ENCODE results near the gene GNAZ. TPM values are rescaled to one million over a fixed set of nuclear protein-coding genes. Genes with fewer than 3 reads are reported as not detected.
"Not testable (repeated sequence)": the region's sequence is repeated elsewhere in the genome, so short reads cannot be mapped to it uniquely, and the experiment has no call there.

The GNAZ gene
- 13.7 TPM for total RNA-seq

GRCh38 chr22:23070418-23071229, at the start of gene GNAZ:
TSS of gene GNAZ (plus strand) at chr22:23070519. CDS start at chr22:23095696, 25,177 bp downstream.
- Histone ChIP-seq H3K4me3 (peak within 1 kb of the TSS; percentile 60 to 75), H3K27ac (no peak within 1 kb of the TSS), H3K36me3 (no peaks in the 10 kb centered on the region), H3K9me3 (no peaks in the 10 kb centered on the region), H3K4me1 (peaks cover 4 to 10% of the 10 kb centered on the region in 2 donors), H3K27me3 (no peaks in the 10 kb centered on the region)
- peak; percentile 4 to 64 for DNase-seq (ENCODE audit: low spot score in 2 of 2)
- no peak for TF ChIP-seq CTCF (IDR thresholded peaks at IDR 0.05)
- intact Hi-C loops (cut with DNase I) = loop anchor here (2.0 kb wide), 1 partner anchor 74 kb away; the partner anchor contains the start of gene RAB36

- no peaks in the 10 kb centered on the region for H3K27me3 ChIP-seq
- no peak for TF ChIP-seq CTCF (IDR thresholded peaks at IDR 0.05)
- no peaks in the 10 kb centered on the region for H3K36me3 ChIP-seq
- no peak overlapping the region for H3K27ac ChIP-seq
- no peak overlapping the region for H3K4me3 ChIP-seq
- H3K9me3 ChIP-seq = no peaks in the 10 kb centered on the region
- H3K4me1 ChIP-seq = no peaks in the 10 kb centered on the region
- DNase-seq (ENCODE audit: low spot score in 2 of 2) = no peak
- intact Hi-C loops (cut with DNase I) = no loop called here
Measured at GRCh38 chr22:23020659-23021293, 49.5 kb upstream of the GNAZ start.

GRCh38 chr22:23021660-23022353, 48.5 kb upstream of the GNAZ start:
- H3K36me3 ChIP-seq; H3K4me3 ChIP-seq; H3K27me3 ChIP-seq; H3K9me3 ChIP-seq; H3K4me1 ChIP-seq; H3K27ac ChIP-seq; intact Hi-C loops (cut with DNase I); DNase-seq (ENCODE audit: low spot score in 2 of 2): not testable (repeated sequence)

- no peaks in the 10 kb centered on the region for H3K36me3 ChIP-seq
- H3K4me1 ChIP-seq = no peaks in the 10 kb centered on the region
- no peak overlapping the region for H3K27ac ChIP-seq
- intact Hi-C loops (cut with DNase I) = no loop called here
- H3K9me3 ChIP-seq = no peaks in the 10 kb centered on the region
- TF ChIP-seq CTCF (IDR thresholded peaks at IDR 0.05) = no peak
- no peak overlapping the region for H3K4me3 ChIP-seq
- no peaks in the 10 kb centered on the region for H3K27me3 ChIP-seq
- no peak for DNase-seq (ENCODE audit: low spot score in 2 of 2)
Measured at GRCh38 chr22:23023294-23023693, 47.0 kb upstream of the GNAZ start.

GRCh38 chr22:23026777-23027176, 43.5 kb upstream of the GNAZ start:
- Histone ChIP-seq H3K4me3 (no peak overlapping the region), H3K36me3 (no peaks in the 10 kb centered on the region), H3K9me3 (no peaks in the 10 kb centered on the region), H3K27me3 (no peaks in the 10 kb centered on the region), H3K4me1 (no peaks in the 10 kb centered on the region), H3K27ac (no peak overlapping the region)
- TF ChIP-seq CTCF (IDR thresholded peaks at IDR 0.05) = no peak
- no peak for DNase-seq (ENCODE audit: low spot score in 2 of 2)
- intact Hi-C loops (cut with DNase I) = no loop called here

- H3K9me3 ChIP-seq; intact Hi-C loops (cut with DNase I); DNase-seq (ENCODE audit: low spot score in 2 of 2); H3K4me3 ChIP-seq; H3K27ac ChIP-seq; H3K4me1 ChIP-seq; H3K27me3 ChIP-seq; H3K36me3 ChIP-seq: not testable (repeated sequence)
Measured at GRCh38 chr22:23027849-23028248, 42.5 kb upstream of the GNAZ start.

Measured in ascending aorta (tissue), 2 donors.